ENCODE measurements around the gene SLC47A2. TPM values are rescaled to one million over a fixed set of nuclear protein-coding genes. Genes with fewer than 3 reads are reported as not detected.

The SLC47A2 gene
- polyA plus RNA-seq, 1 donor from 2014 or later: not detected

DNA sequence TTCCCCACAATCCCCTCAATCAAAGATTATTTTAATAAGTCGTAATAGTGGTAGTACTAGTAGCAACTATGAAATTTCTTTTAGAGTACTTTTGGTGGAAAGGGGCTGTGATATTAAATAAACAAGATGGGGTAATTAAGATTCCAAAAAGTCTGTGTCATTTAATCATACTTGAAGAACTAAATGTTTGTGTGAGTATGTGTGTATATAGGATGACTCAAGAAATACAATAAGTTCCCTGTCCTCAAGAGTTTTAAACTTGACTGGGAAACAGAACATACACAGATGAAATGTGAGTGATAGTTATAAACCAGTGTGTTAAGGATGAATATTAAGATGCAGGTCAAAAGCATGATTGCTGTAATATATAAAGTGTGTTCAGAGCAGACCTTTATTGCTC, 65.6 kb downstream of the SLC47A2 start:
- Histone ChIP-seq H3K27me3 (ENCODE audit: insufficient read depth, low read depth, low read length) (no peaks in the 10 kb centered on the region), H4K20me1 (ENCODE audit: insufficient read depth) (no peaks in the 10 kb centered on the region), H3K4me3 (ENCODE audit: low read length) (peak overlapping the region; percentile 93), H3K36me3 (ENCODE audit: insufficient read depth, low read length) (no peaks in the 10 kb centered on the region), H3F3A (ENCODE audit: insufficient read depth, low read length, poor library complexity, severe bottlenecking) (peaks cover 6% of the 10 kb centered on the region), H3K9me3 (ENCODE audit: low read length) (no peaks in the 10 kb centered on the region), H3K27ac (ENCODE audit: low read length) (no peak overlapping the region), H2AFZ (ENCODE audit: low read depth, low read length) (no peak overlapping the region), H3K4me2 (ENCODE audit: low read length) (no peak overlapping the region), H3K9me2 (ENCODE audit: insufficient read depth, low read length) (no peaks in the 10 kb centered on the region), H3K79me2 (replicated peaks; ENCODE audit: insufficient read depth, low read length) (peaks cover 30% of the 10 kb centered on the region), H3K9ac (ENCODE audit: low read length) (no peak overlapping the region)
- no peak for TF ChIP-seq EP300 (conservative IDR thresholded peaks at IDR 0.05; ENCODE audit: poor library complexity, severe bottlenecking)
- no peak for TF ChIP-seq MXI1 (conservative IDR thresholded peaks at IDR 0.05; ENCODE audit: poor library complexity, severe bottlenecking)
- TF ChIP-seq POLR2AphosphoS5 (IDR thresholded peaks at IDR 0.05): no peak
- TF ChIP-seq TAF1 (IDR thresholded peaks at IDR 0.05; ENCODE audit: low read depth): no peak
- no peak for TF ChIP-seq RAD21 (conservative IDR thresholded peaks at IDR 0.05)
- TF ChIP-seq REST (IDR thresholded peaks at IDR 0.05; ENCODE audit: borderline replicate concordance): no peak
- no peak for TF ChIP-seq EZH2 (IDR thresholded peaks at IDR 0.05; ENCODE audit: borderline replicate concordance, insufficient read depth, low read length, poor library complexity, severe bottlenecking)
- TF ChIP-seq SMC3 (conservative IDR thresholded peaks at IDR 0.05; ENCODE audit: poor library complexity): no peak
- no peak for TF ChIP-seq CTCF (IDR thresholded peaks at IDR 0.05; ENCODE audit: poor library complexity, severe bottlenecking)

GRCh38 chr17:19649274-19649541, 67.2 kb downstream of the SLC47A2 start:
- H3K27ac ChIP-seq (ENCODE audit: low read length): no peak overlapping the region
- peak overlapping the region; percentile 93 for H3K4me3 ChIP-seq (ENCODE audit: low read length)
- H3K4me2 ChIP-seq (ENCODE audit: low read length): peak overlapping the region; percentile 62
- peaks cover 6% of the 10 kb centered on the region for H3F3A ChIP-seq (ENCODE audit: insufficient read depth, low read length, poor library complexity, severe bottlenecking)
- H3K9ac ChIP-seq (ENCODE audit: low read length): peak overlapping the region; percentile 89
- H3K36me3 ChIP-seq (ENCODE audit: insufficient read depth, low read length): no peaks in the 10 kb centered on the region
- TF ChIP-seq RAD21 (conservative IDR thresholded peaks at IDR 0.05) (no peak), CTCF (IDR thresholded peaks at IDR 0.05; ENCODE audit: poor library complexity, severe bottlenecking) (no peak)
- H3K9me2 ChIP-seq (ENCODE audit: insufficient read depth, low read length): no peaks in the 10 kb centered on the region
- H3K9me3 ChIP-seq (ENCODE audit: low read length): no peaks in the 10 kb centered on the region
- H4K20me1 ChIP-seq (ENCODE audit: insufficient read depth): no peaks in the 10 kb centered on the region
- no peaks in the 10 kb centered on the region for H3K27me3 ChIP-seq (ENCODE audit: insufficient read depth, low read depth, low read length)
- no peak overlapping the region for H2AFZ ChIP-seq (ENCODE audit: low read depth, low read length)
- H3K79me2 ChIP-seq (replicated peaks; ENCODE audit: insufficient read depth, low read length): peaks cover 30% of the 10 kb centered on the region
